Kidney (tissue), 14 donors: Measurements from ENCODE around the gene SNN. TPM values are rescaled to one million over a fixed set of nuclear protein-coding genes. Genes with fewer than 3 reads are reported as not detected.

ENCODE experiments used
- DNase-seq, 5 donors: peaks; one replicate each; pipeline ENCODE4 v3.0.0-alpha.2; 2013 to 2020
- FAIRE-seq: peaks from 2 replicates; lab custom pipeline; 2012; peaks lifted over from hg19 to GRCh38; lab: Jason Lieb, UNC
- H3K27ac ChIP-seq, 2 donors: one replicate each; pipeline ENCODE4 v1.7.0; 2013; ENCODE audit warnings: low read depth in 2 of 2, low read length in 2 of 2, inconsistent platforms in 1 of 2
- H3K27me3 ChIP-seq: one replicate; pipeline ENCODE4 v1.7.1; 2013; ENCODE audit warnings: low read length, inconsistent platforms; ENCODE audit not compliant: control insufficient read depth, insufficient read depth
- H3K36me3 ChIP-seq, 3 donors: one replicate each; pipeline versions ENCODE4 v1.7.0 to v1.7.1; 2013; ENCODE audit warnings: low read length in 3 of 3, control low read depth in 1 of 3, inconsistent platforms in 1 of 3; ENCODE audit not compliant: insufficient read depth in 3 of 3, control insufficient read depth in 2 of 3
- H3K4me1 ChIP-seq, 3 donors: one replicate each; pipeline versions ENCODE4 v1.7.0 to v1.7.1; 2013; ENCODE audit warnings: low read length in 3 of 3, inconsistent platforms in 1 of 3, low read depth in 1 of 3; ENCODE audit not compliant: control insufficient read depth in 2 of 3, insufficient read depth in 2 of 3
- H3K4me3 ChIP-seq, 3 donors: one replicate each; pipeline versions ENCODE4 v1.7.0 to v1.8.1; 2013; ENCODE audit warnings: low read length in 3 of 3, control low read depth in 1 of 3, inconsistent platforms in 1 of 3
- H3K9ac ChIP-seq, 3 donors: one replicate each; pipeline versions ENCODE4 v1.7.0 to v1.7.1; 2013; ENCODE audit warnings: low read length in 3 of 3, control low read depth in 1 of 3, inconsistent platforms in 1 of 3
- H3K9me3 ChIP-seq, 3 donors: one replicate each; pipeline versions ENCODE4 v1.7.0 to v1.7.1; 2013; ENCODE audit warnings: low read length in 3 of 3, control low read depth in 1 of 3, inconsistent platforms in 1 of 3; ENCODE audit not compliant: control insufficient read depth in 2 of 3, insufficient read depth in 1 of 3
- CTCF ChIP-seq: IDR thresholded peaks from 3 replicates; pipeline ENCODE4 v1.5.1; 2012; ENCODE audit warnings: mild to moderate bottlenecking, moderate library complexity, borderline replicate concordance; ENCODE audit not compliant: insufficient read depth; ENCODE audit errors: extremely low read depth
- intact Hi-C: fragments of 100-400 bp; cut with DNase I; formaldehyde crosslinking; loops from one replicate; pipeline ENCODE4 v1.11.1; 2022
- polyA plus RNA-seq: library from polyadenylated mRNA; stranded (reverse); fragments of 350-450 nt; fragmentation: Illumina TruSeq; extraction: RNeasy Lipid Tissue Mini Kit (QIAGEN cat#74804); gene quantifications from one replicate; pipeline ENCODE4 v1.2.3, GENCODE V29; 2014; ENCODE audit warnings: low read depth, low replicate concordance; ENCODE audit not compliant: insufficient read depth
- total RNA-seq: library from RNA; stranded (reverse); fragmentation: NEBNext Ultra II Directional; extraction: Animal tissue kit (Norgen Biotek cat#: 25700); gene quantifications from one replicate; pipeline ENCODE4 v1.2.1, GENCODE V29; 2021
- donor health status: control.
- donor health status: control.
- donor health status: control.
- donor health status: control.
- donor health status: control.
- donor health status: DM: yes; HTN: yes; CAD: no.
- donor health status: Normal renal cell carcinoma (clear cell type).

SNN gene
- total and polyA plus RNA-seq, 2 donors from 2014 or later = 16.6 to 21.9 TPM

GRCh38 chr16:11719171-11719570 is 50.9 kb downstream of the SNN start:
- H3K4me1 ChIP-seq = peaks cover 0 to 14% (median 0%) of the 10 kb centered on the region in 3 donors
- no peaks in the 10 kb centered on the region for H3K27me3 ChIP-seq
- H3K27ac ChIP-seq = no peak overlapping the region
- peak in 1 of 5 donors; percentile 14 for DNase-seq
- H3K9me3 ChIP-seq = no peaks in the 10 kb centered on the region
- H3K36me3 ChIP-seq = peaks cover 0 to 14% (median 6%) of the 10 kb centered on the region in 3 donors
- TF ChIP-seq CTCF = no peak
- H3K9ac ChIP-seq = no peak overlapping the region
- FAIRE-seq = no peak
- H3K4me3 ChIP-seq = no peak overlapping the region
- intact Hi-C loops = no loop called here

GRCh38 chr16:11719762-11720161 is 51.5 kb downstream of the SNN start:
- Histone ChIP-seq H3K27ac (no peak overlapping the region), H3K36me3 (peaks cover 0 to 18% (median 6%) of the 10 kb centered on the region in 3 donors), H3K4me1 (peaks cover 0 to 14% (median 0%) of the 10 kb centered on the region in 3 donors), H3K9ac (no peak overlapping the region), H3K9me3 (no peaks in the 10 kb centered on the region), H3K4me3 (no peak overlapping the region), H3K27me3 (no peaks in the 10 kb centered on the region)
- DNase-seq (no peak), FAIRE-seq (no peak)
- TF ChIP-seq CTCF = no peak
- intact Hi-C loops = no loop called here

- Histone ChIP-seq H3K4me3 (no peak overlapping the region), H3K4me1 (peaks cover 0 to 17% (median 6%) of the 10 kb centered on the region in 3 donors)
These were observed 53.7 kb downstream of the SNN start for GRCh38 chr16:11721781-11722467.

More at GRCh38 chr16:11721781-11722467, 53.7 kb downstream of the SNN start:
- H3K9ac ChIP-seq = no peak overlapping the region
- intact Hi-C loops = no loop called here
- H3K27me3 ChIP-seq = no peaks in the 10 kb centered on the region
- no peak for FAIRE-seq
- no peak for TF ChIP-seq CTCF
- peaks cover 0 to 32% (median 7%) of the 10 kb centered on the region in 3 donors for H3K36me3 ChIP-seq
- peak overlapping the region in 1 of 2 donors; percentile 9 for H3K27ac ChIP-seq
- peak in 1 of 5 donors; percentile 35 for DNase-seq
- no peaks in the 10 kb centered on the region for H3K9me3 ChIP-seq
